ENCODE data around the gene GCC1.

DNA sequence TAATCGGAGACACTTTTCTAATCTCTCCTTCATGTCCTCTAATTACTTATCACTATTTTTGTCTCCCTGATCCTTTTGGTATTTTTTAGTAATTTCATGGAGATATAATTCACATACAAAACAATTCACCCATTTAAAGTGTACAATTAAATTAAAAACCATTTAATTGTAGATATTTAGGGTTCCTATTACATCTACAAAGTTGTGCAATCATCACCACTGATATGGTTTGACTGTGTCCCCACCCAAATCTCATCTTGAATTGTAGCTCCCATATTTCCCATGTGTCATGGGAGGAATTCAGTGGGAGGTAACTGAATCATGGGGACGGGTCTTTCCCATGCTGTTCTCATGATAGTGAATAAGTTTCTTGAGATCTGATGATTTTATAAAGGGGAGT lies 29.0 kb downstream of the GCC1 start:
- TF ChIP-seq, protein P1, sequence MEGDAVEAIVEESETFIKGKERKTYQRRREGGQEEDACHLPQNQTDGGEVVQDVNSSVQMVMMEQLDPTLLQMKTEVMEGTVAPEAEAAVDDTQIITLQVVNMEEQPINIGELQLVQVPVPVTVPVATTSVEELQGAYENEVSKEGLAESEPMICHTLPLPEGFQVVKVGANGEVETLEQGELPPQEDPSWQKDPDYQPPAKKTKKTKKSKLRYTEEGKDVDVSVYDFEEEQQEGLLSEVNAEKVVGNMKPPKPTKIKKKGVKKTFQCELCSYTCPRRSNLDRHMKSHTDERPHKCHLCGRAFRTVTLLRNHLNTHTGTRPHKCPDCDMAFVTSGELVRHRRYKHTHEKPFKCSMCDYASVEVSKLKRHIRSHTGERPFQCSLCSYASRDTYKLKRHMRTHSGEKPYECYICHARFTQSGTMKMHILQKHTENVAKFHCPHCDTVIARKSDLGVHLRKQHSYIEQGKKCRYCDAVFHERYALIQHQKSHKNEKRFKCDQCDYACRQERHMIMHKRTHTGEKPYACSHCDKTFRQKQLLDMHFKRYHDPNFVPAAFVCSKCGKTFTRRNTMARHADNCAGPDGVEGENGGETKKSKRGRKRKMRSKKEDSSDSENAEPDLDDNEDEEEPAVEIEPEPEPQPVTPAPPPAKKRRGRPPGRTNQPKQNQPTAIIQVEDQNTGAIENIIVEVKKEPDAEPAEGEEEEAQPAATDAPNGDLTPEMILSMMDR (IDR thresholded peaks at IDR 0.05): no peak
- TF ChIP-seq POLR2A (IDR thresholded peaks at IDR 0.05): no peak

All from esophagus squamous epithelium (tissue), 4 donors.